GDM1 (cell line): Measurements from ENCODE around the gene GRK6.

ENCODE experiments used
- DNase-seq: peaks from one replicate; lab custom pipeline; 2025; lab: John Stamatoyannopoulos, UW

GRK6 gene

GRCh38 chr5:177426566-177427210 is at the start of gene GRK6:
Gene GRK6, plus strand, starts transcription at chr5:177426676. Its CDS starts 170 bp downstream, at chr5:177426846.
- DNase-seq, result no peak

- DNase-seq, result no peak
Observed at GRCh38 chr5:177377851-177378776, 48.4 kb upstream of the GRK6 start.

- no peak for DNase-seq
Observed at GRCh38 chr5:177378884-177379883, 47.3 kb upstream of the GRK6 start.

- DNase-seq, result no peak
Observed at GRCh38 chr5:177380805-177381126, 45.7 kb upstream of the GRK6 start.

- DNase-seq, result peak; percentile 27
Observed at GRCh38 chr5:177382423-177383029, 44.0 kb upstream of the GRK6 start.

- no peak for DNase-seq
Observed at GRCh38 chr5:177383181-177383580, 43.3 kb upstream of the GRK6 start.

- no peak for DNase-seq
Observed at GRCh38 chr5:177384134-177384533, 42.3 kb upstream of the GRK6 start, which contains the start of gene SLC34A1. Gene SLC34A1, plus strand, starts transcription at chr5:177384434. Its CDS starts 1,308 bp downstream, at chr5:177385742.

GRCh38 chr5:177385720-177386119 is 40.8 kb upstream of the GRK6 start:
- DNase-seq, result no peak

- DNase-seq, result no peak
Observed at GRCh38 chr5:177386542-177386941, 39.9 kb upstream of the GRK6 start.

GRCh38 chr5:177387405-177387804 is 39.1 kb upstream of the GRK6 start:
- DNase-seq, result no peak

- DNase-seq, result no peak
Observed at GRCh38 chr5:177388521-177389052, 37.9 kb upstream of the GRK6 start.

GRCh38 chr5:177389241-177390169 is 37.0 kb upstream of the GRK6 start:
- peak; percentile 42 for DNase-seq

GRCh38 chr5:177390363-177391300 is 35.8 kb upstream of the GRK6 start:
- peak; percentile 84 for DNase-seq

- no peak for DNase-seq
Observed at GRCh38 chr5:177392765-177393164, 33.7 kb upstream of the GRK6 start.

GRCh38 chr5:177393206-177393765 is 33.2 kb upstream of the GRK6 start:
- DNase-seq, result peak; percentile 64

- no peak for DNase-seq
Observed at GRCh38 chr5:177393990-177394389, 32.5 kb upstream of the GRK6 start.

- no peak for DNase-seq
Observed at GRCh38 chr5:177396078-177396477, 30.4 kb upstream of the GRK6 start.

- DNase-seq, result no peak
Observed at GRCh38 chr5:177396807-177397206, 29.7 kb upstream of the GRK6 start.
